Right lobe of liver (tissue), 6 donors: Measurements from ENCODE around the gene RERE. TPM values are rescaled to one million over a fixed set of nuclear protein-coding genes. Genes with fewer than 3 reads are reported as not detected.

Experiments
- ATAC-seq, 4 donors: fragments of 200-7000 bp; cut with Tn5 transposase; one replicate each; pipeline ENCODE4 v1.9.1; 2020; ENCODE audit warnings: mild to moderate bottlenecking in 4 of 4, moderate library complexity in 4 of 4
- DNase-seq, 3 donors: peaks; one replicate each; pipeline ENCODE4 v3.0.0-alpha.2; 2020
- H3K27ac ChIP-seq, 3 donors: fragments of 200-600 bp; one replicate each; pipeline ENCODE4 v1.8.0; 2022
- H3K27me3 ChIP-seq, 2 donors: fragments of 200-600 bp; one replicate each; pipeline ENCODE4 v1.8.0; 2022
- H3K36me3 ChIP-seq, 4 donors: fragments of 200-600 bp; sonication (generic) in 1 of 4; one replicate each; pipeline versions ENCODE4 v1.5.1 to v1.8.0; 2017 to 2022; ENCODE audit warnings: control low read depth in 1 of 4
- H3K4me1 ChIP-seq, 4 donors: fragments of 200-600 bp; sonication (generic) in 1 of 4; one replicate each; pipeline versions ENCODE4 v1.5.1 to v1.8.0; 2017 to 2022; ENCODE audit warnings: control low read depth in 1 of 4
- H3K4me3 ChIP-seq, 3 donors: fragments of 200-600 bp; one replicate each; pipeline ENCODE4 v1.8.0; 2022
- H3K9me3 ChIP-seq, 4 donors: fragments of 200-600 bp; sonication (generic) in 1 of 4; one replicate each; pipeline versions ENCODE4 v1.5.1 to v1.8.0; 2017 to 2022; ENCODE audit warnings: control low read depth in 1 of 4
- CTCF ChIP-seq, 4 donors: fragments of 200-600 bp in 3 of 4; fragments of 450-650 bp in 1 of 4; IDR thresholded peaks; one replicate each; pipeline versions ENCODE4 v1.5.1 to v1.8.0; 2016 to 2022; ENCODE audit warnings: antibody characterized with exemption in 4 of 4, mild to moderate bottlenecking in 2 of 4
- POLR2A ChIP-seq: fragments of 450-650 bp; IDR thresholded peaks from one replicate; pipeline ENCODE4 v1.6.1; 2017; ENCODE audit warnings: antibody characterized with exemption, mild to moderate bottlenecking
- WGBS: methylation state at CpG from one replicate; pipeline ENCODE4 v1.1.6; 2018; ENCODE audit warnings: low coverage, low lambda C conversion rate; ENCODE audit not compliant: insufficient coverage; ENCODE audit errors: missing lambda C conversion rate; 5-methylcytosine and 5-hydroxymethylcytosine counted together
- intact Hi-C, 2 donors: fragments of 100-400 bp; cut with DNase I; formaldehyde crosslinking; loops; one replicate each; pipeline versions ENCODE4 v1.11.2 to v1.14.1; 2022
- total RNA-seq, 6 experiments: library from RNA; depleted of rRNA in 2 of 6; stranded (reverse); fragments of >200 nt in 2 of 6; fragmentation: NEBNext Ultra II Directional in 3 of 6; extraction: Animal tissue kit (Norgen Biotek cat#: 25700) in 3 of 6; gene quantifications; one replicate each; pipeline versions ENCODE4 v1.1.0 to v1.2.4, GENCODE V29; 2016 to 2023
- donor health status: DM: no; HTN: yes; CAD: no.
- donor health status: DM: no; HTN: no; CAD: no.
- donor health status: DM: no; HTN: no; CAD: no.
- donor health status: DM: no; HTN: yes; CAD: no.
- donor health status: DM: no; HTN: yes; CAD: no.

RERE gene
- total RNA-seq, 6 experiments from 2014 or later: 17.5 to 38.4 (median 25.0) TPM

- Histone ChIP-seq H3K27ac (no peak overlapping the region), H3K27me3 (no peaks in the 10 kb centered on the region), H3K9me3 (no peaks in the 10 kb centered on the region), H3K4me3 (no peak overlapping the region), H3K36me3 (no peaks in the 10 kb centered on the region), H3K4me1 (peaks cover 0 to 6% (median 0%) of the 10 kb centered on the region in 4 donors)
- DNase-seq: no peak
- no peak for TF ChIP-seq CTCF (IDR thresholded peaks at IDR 0.05)
- TF ChIP-seq POLR2A: no peak
- no peak for ATAC-seq
- intact Hi-C loops: no loop called here
- 75% methylated on average over 9 of the region's 9 CpGs for WGBS
Measured at GRCh38 chr1:8477166-8477982, 340.1 kb downstream of the RERE start.

- Histone ChIP-seq H3K36me3 (no peaks in the 10 kb centered on the region), H3K4me1 (peaks cover 0 to 6% (median 0%) of the 10 kb centered on the region in 4 donors), H3K27ac (no peak overlapping the region), H3K4me3 (no peak overlapping the region), H3K27me3 (no peaks in the 10 kb centered on the region), H3K9me3 (no peaks in the 10 kb centered on the region)
- TF ChIP-seq POLR2A (no peak), CTCF (IDR thresholded peaks at IDR 0.05) (no peak)
- WGBS: 76% methylated on average over 3 of the region's 3 CpGs
- DNase-seq (no peak), ATAC-seq (peak; percentile 36 to 67 (median 52))
- intact Hi-C loops: no loop called here
Measured at GRCh38 chr1:8476006-8476405, 341.4 kb downstream of the RERE start.

- peaks cover 0 to 6% (median under 1%) of the 10 kb centered on the region in 4 donors for H3K4me1 ChIP-seq
- ATAC-seq: no peak
- no peaks in the 10 kb centered on the region for H3K36me3 ChIP-seq
- H3K4me3 ChIP-seq: no peak overlapping the region
- no peaks in the 10 kb centered on the region for H3K9me3 ChIP-seq
- H3K27ac ChIP-seq: no peak overlapping the region
- 90% methylated on average over 3 of the region's 3 CpGs for WGBS
- no peak for DNase-seq
- TF ChIP-seq POLR2A (no peak), CTCF (IDR thresholded peaks at IDR 0.05) (no peak)
- no peaks in the 10 kb centered on the region for H3K27me3 ChIP-seq
- intact Hi-C loops: no loop called here
Measured at GRCh38 chr1:8474369-8474768, 343.1 kb downstream of the RERE start.

- DNase-seq: no peak
- no peaks in the 10 kb centered on the region for H3K36me3 ChIP-seq
- no peak for TF ChIP-seq POLR2A
- H3K4me1 ChIP-seq: peaks cover 0 to 9% (median 3%) of the 10 kb centered on the region in 4 donors
- WGBS: 55% methylated on average over 2 of the region's 2 CpGs
- H3K27ac ChIP-seq: no peak overlapping the region
- no peak for ATAC-seq
- intact Hi-C loops: no loop called here
- no peaks in the 10 kb centered on the region for H3K9me3 ChIP-seq
- no peaks in the 10 kb centered on the region for H3K27me3 ChIP-seq
- H3K4me3 ChIP-seq: no peak overlapping the region
Measured at GRCh38 chr1:8473891-8474300, 343.5 kb downstream of the RERE start.

GRCh38 chr1:8473121-8473875 is 344.1 kb downstream of the RERE start:
- no peak for DNase-seq
- intact Hi-C loops: no loop called here
- TF ChIP-seq CTCF (IDR thresholded peaks at IDR 0.05) (no peak), POLR2A (no peak)
- 84% methylated on average over 4 of the region's 4 CpGs for WGBS
- H3K27me3 ChIP-seq: no peaks in the 10 kb centered on the region
- peaks cover 0 to 15% (median 7%) of the 10 kb centered on the region in 4 donors for H3K4me1 ChIP-seq
- ATAC-seq: no peak
- H3K36me3 ChIP-seq: no peaks in the 10 kb centered on the region
- H3K27ac ChIP-seq: no peak overlapping the region
- no peaks in the 10 kb centered on the region for H3K9me3 ChIP-seq
- no peak overlapping the region for H3K4me3 ChIP-seq
